RCC 7860 (cell line): Measurements from ENCODE around the gene LIN28B.
"Not testable (repeated sequence)": the region's sequence is repeated elsewhere in the genome, so short reads cannot be mapped to it uniquely, and the experiment has no call there.

Experiments used
- DNase-seq: peaks from one replicate; pipeline ENCODE4 v3.0.0-alpha.2; 2015; ENCODE audit warnings: low spot score
- FAIRE-seq: peaks from 2 replicates; lab custom pipeline; 2012; peaks lifted over from hg19 to GRCh38; lab: Jason Lieb, UNC

The LIN28B gene

DNA sequence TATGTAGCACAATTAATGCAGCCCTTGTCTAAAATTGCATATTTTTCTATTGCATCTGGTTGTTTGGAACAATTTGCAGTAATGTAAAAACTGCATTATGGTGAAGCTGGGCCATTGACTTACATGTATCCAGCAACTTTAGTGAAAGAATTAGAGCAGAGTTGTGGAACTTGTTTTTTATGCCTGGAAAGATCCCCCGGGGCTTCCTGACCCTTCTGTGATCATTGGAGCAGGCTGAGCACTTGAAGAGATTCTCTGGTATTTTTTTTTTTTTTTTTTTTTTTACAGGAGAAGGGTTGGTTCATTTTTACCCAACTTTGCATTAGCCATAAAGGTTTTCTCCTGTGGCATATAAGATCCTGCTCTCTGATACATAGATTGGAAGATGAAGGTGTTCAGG, 45.0 kb downstream of the LIN28B start:
- DNase-seq (no peak), FAIRE-seq (no peak)

DNA sequence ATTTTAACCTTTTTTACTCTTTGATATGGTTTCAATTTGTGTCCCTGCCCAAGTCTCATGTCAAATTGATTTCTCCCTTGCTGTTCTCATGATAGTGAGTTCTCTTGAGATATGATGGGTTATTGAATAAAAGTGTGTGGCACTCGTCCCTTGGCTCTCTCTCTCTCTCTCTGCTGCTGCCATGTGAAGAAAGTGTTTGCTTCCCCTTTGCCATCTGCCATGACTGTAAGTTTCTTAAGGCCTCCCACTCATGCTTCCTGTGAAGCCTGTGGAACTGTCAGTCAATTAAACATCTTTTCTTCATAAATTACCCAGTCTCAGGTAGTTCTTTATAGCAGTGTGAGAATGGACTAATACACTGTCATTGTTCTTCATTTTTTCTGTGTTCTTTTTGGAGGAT, 48.5 kb downstream of the LIN28B start:
- FAIRE-seq, result no peak
- no peak for DNase-seq

DNA sequence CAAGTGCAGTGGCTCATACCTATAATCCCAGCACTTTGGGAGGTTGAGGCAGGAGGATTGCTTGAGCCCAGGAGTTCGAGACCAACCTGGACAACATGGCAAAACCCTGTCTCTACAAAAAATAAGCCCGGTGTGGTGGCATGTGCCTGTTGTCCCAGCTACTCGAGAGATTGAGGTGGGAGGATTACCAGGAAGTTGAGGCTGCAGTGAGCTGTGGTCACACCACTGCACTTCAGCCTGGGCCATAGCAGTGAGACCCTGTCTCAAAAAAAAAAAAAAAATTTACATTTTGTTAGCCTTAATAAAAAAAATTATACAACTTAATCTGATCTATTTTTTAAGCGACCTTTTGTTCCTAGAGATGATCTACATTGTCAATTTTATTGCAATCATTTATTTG, 56.6 kb downstream of the LIN28B start:
- not testable (repeated sequence) for FAIRE-seq, DNase-seq

DNA sequence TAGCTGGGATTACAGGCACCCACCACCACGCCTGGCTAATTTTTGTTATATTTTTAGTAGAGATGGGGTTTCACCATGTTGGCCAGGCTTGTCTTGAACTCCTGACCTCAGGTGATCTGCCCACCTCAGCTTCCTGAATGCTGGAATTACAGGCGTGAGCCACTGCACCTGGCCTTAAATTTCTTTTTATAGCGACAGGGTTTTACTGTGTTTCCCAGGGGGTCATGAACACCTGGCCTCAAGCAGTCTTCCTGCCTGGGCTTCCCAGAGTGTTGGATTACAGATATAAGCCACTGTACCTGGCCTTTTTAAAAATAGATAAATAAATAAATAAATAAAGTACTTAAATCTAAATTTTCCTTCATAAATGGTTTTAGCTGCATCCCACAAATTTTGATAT, 57.5 kb downstream of the LIN28B start:
- DNase-seq (no peak), FAIRE-seq (no peak)

DNA sequence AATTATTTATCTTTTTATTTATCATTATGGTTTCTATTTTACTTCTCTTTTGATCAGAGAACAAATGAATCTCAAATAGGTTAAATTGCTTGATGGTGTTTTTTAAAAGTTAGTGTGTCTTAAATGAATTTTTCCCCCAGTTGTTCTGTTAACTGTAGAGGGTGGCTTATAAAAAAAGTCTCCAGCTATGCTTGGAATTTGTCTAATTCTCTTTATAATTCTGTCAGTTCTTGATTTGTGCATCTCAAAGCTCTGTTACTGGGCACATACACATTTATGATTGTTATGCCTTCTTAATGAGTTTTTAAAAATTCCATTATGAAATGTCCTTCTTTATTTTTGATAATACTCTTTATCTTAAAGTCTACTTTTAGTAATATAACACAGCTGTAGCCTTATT, 58.0 kb downstream of the LIN28B start:
- DNase-seq (no peak), FAIRE-seq (no peak)

DNA sequence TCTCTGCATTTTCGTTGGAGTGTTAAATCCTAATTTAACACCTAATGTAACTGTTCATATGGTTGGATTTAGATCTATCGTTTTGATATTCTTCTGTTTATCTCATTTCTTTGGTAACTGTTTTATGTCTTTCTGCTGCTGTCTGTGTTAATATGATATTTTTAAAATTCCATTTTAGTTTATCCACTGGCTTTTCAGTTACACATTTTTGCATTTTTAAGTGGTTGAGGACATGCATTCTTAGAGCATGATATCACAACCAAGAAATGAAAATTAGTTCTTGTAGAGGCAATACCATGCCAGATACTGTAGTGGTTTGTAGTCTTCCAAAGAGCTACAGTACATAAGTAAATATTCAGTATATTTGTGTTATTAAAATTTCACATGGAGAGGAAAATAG, 58.6 kb downstream of the LIN28B start:
- DNase-seq, result no peak
- no peak for FAIRE-seq

DNA sequence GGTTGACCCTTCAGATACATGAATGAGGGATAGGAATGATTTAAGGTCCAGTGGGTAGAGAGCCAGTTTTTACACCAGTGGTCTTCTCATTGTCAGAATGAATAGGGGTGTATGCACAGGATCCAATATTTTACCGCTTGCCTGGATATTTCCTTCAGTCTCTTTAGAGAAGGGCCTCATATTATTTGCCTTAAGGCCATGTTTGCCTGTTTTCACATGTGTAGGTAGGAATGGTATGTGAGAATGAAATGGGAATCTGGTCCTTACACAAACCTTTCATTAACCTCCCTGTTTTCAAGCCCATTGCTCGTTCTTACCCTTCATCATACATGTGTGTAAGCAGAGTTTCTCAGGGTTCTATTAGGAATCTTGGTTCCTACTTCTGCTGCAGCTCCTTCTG, 62.4 kb downstream of the LIN28B start:
- DNase-seq (no peak), FAIRE-seq (no peak)

DNA sequence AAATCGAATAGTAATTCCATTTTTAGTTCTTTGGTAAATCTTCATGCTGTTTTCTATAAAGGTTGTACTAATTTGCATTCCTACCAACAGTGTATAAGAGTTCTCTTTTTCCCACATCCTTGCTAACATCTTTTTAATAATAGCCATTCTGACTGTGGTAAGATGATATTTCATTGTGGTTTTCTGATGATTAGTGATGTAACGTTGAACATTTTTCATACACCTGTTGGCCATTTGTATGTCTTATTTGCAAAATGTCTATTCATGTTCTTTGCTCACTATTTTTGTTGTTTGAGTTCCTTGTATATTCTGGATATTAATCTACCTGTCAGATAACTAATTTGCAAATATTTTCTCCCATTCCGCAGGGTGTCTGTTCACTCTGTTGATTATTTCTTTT, 64.5 kb downstream of the LIN28B start:
- no peak for FAIRE-seq

DNA sequence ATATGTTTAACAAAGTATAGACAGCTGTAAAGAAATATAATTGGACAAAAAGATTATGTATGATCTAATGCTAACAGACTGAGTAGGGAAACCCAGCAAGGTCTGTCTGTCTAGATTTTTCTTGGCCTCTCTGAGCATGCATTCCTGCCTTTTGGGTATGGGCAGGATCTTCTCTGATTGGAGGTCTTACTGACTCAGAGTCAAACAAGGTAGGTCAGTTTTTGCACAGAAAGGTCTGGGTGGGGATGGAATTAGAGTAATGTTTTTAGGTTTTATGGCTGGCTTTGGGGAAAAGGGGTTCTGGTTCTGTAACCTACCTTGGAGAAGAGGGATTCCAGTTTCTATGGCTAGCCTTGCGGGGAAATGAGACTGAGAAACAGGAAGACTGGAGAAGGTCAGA, 65.5 kb downstream of the LIN28B start:
- DNase-seq, result no peak
- FAIRE-seq, result no peak

More for the DNA sequence above, 64.5 kb downstream of the LIN28B start:
- no peak for DNase-seq

DNA sequence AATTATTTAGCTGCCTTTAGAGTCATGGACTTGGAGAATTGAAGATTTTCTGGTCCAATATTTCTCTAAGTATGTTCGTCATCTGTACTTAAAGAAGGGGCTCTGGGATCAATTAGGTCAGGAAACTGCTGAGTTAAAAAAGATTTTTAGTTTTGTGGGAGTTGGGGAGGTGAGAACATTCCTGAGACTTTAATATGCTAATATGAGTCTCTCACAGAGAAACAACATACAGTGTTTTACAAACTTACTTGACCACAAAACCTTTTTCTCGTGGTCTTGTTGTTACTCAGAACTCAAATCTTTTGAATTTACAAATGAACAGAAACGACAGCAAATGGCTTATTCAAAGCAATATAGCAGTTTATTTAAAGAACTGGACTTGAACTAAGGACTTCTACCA, 67.9 kb downstream of the LIN28B start:
- DNase-seq (no peak), FAIRE-seq (no peak)

DNA sequence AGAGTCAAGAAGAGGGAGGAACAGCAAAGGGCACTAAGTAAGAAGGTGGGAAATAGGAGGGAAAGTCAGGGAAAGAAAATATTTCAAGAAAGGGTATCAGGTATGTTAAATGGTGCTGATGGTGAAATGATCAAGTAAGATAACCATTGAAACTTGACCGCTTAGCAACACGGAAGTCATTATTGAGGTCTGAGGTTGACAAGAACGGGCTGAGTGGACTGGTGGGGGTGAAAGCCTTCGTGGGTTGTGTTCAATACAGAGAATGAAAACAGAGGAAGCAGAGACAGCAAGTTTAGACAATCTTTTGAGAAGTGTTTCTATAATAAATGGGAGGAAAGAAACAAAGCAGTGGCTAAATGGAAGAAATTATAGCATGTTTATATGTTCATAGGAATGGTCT, 72.0 kb downstream of the LIN28B start:
- DNase-seq, result no peak
- FAIRE-seq, result no peak

DNA sequence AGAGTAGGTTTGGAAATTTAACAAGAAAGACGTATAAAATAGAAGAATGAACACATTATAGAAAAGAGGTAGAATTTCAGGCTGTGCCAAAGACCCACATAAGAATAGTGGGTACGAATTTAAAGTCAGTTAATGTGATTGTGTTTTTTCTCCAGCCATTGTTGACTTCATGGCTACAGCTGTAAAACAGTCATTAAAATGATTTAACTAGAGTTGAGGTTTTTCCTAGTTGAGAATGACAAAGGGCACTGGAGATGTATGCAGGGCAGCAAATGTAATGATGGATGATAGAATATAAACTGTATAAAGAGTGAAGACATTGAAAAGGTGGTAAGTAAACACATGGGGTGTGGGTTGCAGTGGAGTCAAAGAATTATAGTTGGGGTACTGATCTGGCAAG, 72.7 kb downstream of the LIN28B start:
- FAIRE-seq (no peak), DNase-seq (no peak)

DNA sequence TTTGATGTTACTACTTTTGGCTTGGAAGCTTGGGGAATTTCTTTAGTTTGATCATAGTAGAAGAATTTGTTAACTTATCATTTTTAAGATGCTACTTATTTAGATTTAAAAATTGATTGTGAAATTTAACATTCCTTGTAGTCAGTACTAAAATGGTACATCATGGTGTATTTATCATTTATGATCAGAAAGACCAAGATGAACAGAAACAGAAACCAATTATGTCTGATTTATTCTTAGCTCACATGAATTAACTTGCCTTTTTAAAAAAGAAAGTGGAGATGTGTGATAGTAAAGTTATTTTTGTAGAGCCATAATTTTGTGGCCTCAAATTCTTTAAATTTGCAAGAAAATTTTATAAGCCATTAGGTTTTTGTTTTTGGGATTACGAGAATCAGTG, 77.6 kb downstream of the LIN28B start:
- no peak for FAIRE-seq
- DNase-seq, result no peak

DNA sequence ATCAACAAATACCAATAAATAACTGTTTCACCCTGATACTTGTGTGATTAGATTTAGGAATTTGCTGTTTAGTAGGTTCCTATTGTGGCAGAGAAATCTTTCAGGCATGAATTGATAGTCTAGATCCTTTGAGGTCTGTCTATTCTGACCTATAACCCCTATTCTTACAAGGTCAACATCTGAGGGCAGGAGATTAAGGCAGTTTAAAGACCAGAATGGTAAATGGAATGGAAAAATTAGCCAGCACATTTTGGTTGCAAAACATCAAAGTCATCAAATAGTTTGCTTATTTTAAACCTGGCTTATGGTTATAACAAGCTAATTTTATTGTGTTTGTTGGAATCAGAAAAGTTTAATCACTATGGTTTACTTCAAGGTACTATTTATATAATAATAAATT, 78.4 kb downstream of the LIN28B start:
- no peak for FAIRE-seq

DNA sequence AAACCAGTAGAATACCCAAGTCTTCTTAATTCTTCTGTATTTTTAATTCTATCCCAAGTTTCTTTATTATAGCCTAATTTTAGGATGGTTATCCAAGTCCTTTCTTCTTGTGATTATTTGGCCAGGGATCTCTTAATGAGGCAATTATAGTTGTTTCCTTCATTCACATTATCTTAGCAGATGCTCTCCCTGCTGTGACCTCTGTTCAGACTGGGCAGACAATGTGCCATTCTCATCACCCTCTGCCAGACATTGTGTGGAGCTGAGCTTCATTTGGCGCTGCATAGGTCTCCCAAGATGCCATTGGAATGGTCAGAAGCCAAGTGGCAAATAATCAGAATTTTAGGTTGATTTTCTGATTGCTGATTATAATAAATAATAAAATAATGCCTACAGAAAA, 79.4 kb downstream of the LIN28B start:
- no peak for DNase-seq
- no peak for FAIRE-seq

More for the DNA sequence above, 78.4 kb downstream of the LIN28B start:
- DNase-seq, result no peak

DNA sequence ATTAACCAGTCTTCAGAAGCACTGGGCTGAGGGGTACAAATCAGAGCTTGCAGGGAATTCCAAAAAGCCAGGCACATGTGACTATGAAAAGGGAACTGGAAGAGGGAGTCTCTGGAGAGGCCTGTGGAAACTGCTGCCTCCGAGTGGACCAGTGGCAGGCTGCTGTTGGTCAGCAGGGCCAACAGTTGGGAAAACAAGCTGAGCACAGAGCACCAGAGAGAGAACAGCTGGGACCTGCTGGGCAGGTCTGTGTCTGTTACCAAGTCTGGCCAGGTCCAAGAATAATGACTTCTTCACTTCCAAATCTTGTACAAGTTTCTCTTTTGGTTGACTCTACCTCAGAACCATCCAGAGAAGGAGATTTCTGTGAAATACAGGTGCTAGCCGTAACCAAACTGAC, 81.4 kb downstream of the LIN28B start:
- no peak for DNase-seq
- FAIRE-seq, result no peak

DNA sequence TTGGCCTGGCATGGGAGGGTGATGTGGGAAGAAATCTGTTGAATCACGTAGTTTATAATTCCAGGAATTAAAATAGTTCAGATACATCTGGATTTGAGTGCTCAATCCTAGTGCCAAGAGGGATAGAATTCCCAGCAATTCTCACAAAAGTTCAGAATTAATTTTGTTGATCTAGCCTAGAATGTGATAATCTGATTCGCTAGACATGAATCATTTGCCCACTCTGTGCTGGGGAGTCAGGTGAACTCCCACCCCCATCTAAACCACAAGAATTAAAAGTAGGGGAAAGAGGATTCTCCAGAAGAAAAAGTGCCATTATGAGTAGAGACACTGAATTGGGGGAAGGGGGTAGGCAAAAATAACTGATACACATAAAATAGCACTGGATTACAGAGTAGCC, 85.0 kb downstream of the LIN28B start:
- DNase-seq, result no peak

DNA sequence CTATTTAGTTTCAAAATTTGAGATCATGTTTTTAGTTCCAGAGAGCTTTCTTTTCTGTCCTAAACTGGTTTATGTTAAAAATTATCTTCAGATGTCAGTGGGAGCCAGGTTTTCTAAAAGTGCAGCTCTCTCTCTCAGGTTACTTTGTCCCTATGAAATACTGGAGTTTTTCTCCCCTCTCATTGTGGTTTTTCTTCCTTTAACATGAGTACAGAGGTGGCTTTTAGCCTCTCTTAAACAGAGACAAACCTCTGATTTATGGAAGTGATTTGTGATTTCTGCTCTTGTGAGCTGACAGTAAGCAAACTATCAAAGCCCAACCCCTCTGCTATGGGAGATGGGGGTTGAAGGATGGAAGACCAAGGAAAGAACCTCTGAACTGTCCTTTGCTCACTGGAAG, 85.7 kb downstream of the LIN28B start:
- FAIRE-seq (no peak), DNase-seq (no peak)

More for the DNA sequence above, 85.0 kb downstream of the LIN28B start:
- no peak for FAIRE-seq

DNA sequence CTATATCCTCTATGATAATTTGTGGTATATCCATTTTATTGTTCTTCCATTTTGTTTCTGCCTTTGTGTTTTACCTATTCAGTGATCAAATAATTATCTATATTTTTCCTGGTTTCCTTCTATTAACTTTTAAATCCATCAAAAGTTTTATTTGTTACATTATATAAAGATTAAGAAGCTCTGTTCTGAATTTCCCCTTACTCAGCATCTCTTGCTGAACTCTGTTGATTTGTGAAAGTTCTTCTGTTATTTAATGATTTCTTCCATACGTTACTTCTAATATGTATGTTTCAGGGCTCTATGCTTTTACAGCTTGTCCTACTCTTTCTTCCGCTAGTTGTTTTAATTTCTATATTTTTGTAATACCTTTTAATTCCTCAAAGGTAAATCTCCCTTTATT, 87.1 kb downstream of the LIN28B start:
- DNase-seq (no peak), FAIRE-seq (no peak)

DNA sequence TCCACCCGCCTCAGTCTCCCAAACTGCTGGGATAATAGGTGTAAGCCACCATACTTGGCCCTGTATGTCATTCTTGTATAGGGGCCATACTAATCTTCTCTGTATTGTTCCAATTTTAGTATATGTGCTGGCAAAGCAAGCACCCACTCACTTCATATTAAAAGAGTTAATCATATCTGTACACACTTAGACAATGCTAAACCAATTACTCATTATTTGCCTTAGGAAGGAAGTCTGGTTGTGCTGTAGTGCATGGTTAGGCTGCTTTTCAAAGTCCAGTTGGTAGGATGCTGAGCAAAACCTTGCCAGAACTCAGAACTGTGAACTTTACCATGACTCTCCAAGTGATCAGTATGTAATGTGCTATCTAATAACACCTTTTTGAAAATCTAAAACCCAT, 88.6 kb downstream of the LIN28B start:
- FAIRE-seq (no peak), DNase-seq (no peak)

DNA sequence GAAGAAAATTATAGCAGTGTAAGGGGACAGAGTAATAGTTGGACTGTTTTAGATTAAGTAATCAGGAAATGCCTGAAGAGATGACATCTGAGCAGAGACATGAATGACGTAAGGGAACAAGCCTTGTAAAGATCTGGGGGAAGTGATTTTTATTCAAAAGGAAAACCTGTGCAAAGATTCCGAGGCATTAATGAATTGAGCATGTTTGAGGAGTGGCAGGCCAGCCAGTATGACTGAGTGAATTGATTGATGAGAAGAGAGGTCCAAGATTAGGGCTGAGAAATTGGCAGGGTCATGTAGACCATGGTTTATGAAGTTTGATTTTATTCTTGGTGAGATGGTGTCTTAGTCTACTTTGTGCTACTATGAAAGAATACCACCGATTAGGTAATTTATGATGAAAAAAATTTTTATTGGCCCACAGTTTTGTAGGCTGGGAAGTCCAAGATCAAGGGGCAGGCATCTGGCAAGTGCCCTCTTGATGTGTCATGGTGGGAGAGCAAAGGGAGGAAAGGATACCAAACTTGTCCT, 95.1 kb downstream of the LIN28B start:
- FAIRE-seq (no peak), DNase-seq (no peak)

DNA sequence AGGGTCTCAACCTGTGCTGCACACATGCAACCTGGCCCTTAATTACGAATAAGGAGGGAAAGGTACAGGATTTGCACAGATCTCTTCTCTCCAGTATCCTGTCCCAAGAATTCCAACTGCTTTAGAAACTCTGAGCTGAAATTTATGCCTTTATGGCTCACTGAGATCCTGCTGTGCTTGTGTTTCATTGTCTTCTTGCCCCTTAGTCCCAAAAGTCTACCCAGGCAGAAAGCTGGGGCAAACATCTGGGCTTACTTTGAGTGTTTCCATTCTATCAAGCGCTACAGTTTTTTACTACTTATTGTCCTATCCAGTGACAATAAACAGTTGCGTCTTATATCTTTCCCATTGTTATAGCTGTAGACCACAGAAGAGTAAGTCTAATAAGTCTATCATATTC, 99.7 kb downstream of the LIN28B start:
- DNase-seq (no peak), FAIRE-seq (no peak)

DNA sequence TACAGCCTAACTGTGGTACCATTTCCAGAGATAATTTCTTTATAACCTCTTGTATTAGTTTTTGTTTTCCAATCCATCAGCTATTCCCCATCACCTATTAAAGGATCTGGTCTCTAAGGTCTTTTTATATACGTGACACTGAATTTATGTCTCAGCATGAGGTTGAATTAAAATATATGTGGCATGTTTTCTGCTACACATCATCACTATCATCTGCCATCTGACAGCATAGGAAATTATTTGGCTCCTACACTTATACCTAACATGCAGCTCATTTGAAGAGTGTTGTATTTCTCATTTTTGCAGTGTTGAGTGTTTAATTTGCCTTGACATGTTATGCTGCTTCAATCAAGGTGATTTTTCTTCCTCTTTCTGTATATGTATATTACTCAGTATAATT, 100.3 kb downstream of the LIN28B start:
- DNase-seq, result no peak

DNA sequence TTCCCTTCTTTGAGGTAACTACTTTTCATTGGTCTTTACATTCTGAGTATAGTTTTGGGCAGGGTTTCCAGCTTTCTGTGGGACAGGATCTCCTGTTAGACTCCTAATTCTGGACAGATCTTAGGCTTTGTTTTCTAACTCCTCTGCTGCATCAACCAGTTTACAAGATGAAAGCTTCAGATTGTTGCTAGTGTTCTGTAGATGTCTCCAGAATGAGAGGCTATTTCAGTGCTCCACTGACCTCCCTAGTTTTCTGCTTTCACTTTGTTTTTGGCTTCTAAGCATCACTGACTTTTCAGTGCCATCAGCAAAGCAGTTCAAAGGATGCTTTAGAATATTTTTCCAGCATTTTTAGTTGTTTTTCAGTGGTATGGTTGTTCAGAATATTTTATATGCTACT, 101.4 kb downstream of the LIN28B start:
- FAIRE-seq, result no peak

More for the DNA sequence above, 100.3 kb downstream of the LIN28B start:
- no peak for FAIRE-seq

More for the DNA sequence above, 101.4 kb downstream of the LIN28B start:
- no peak for DNase-seq
